ENCODE measurements around the gene TAP1.
"Not testable (repeated sequence)": the region's sequence is repeated elsewhere in the genome, so short reads cannot be mapped to it uniquely, and the experiment has no call there.

Gene TAP1

GRCh38 chr6:32879691-32880090, 26.2 kb upstream of the TAP1 start:
- DNase-seq (ENCODE audit: low spot score in 2 of 2) (no peak), ATAC-seq (ENCODE audit: low read depth) (no peak)
- Mint-ChIP-seq H3K9me3 (no peaks in the 10 kb centered on the region), H3K36me3 (peaks cover 3% of the 10 kb centered on the region), H3K27ac (no peak overlapping the region), H3K27me3 (peaks cover 8% of the 10 kb centered on the region), H3K4me1 (peaks cover 18% of the 10 kb centered on the region), H3K4me3 (peak overlapping the region; percentile 82)

- Mint-ChIP-seq H3K36me3 (peaks cover 3% of the 10 kb centered on the region), H3K4me1 (peaks cover 19% of the 10 kb centered on the region), H3K9me3 (no peaks in the 10 kb centered on the region), H3K27ac (no peak overlapping the region), H3K27me3 (peaks cover 8% of the 10 kb centered on the region), H3K4me3 (no peak overlapping the region)
- no peak for ATAC-seq (ENCODE audit: low read depth)
- DNase-seq (ENCODE audit: low spot score in 2 of 2) = no peak
Observed at GRCh38 chr6:32876603-32877002, 23.1 kb upstream of the TAP1 start.

- not testable (repeated sequence) for H3K36me3 Mint-ChIP-seq; H3K4me3 Mint-ChIP-seq; H3K9me3 Mint-ChIP-seq; DNase-seq (ENCODE audit: low spot score in 2 of 2); H3K27ac Mint-ChIP-seq; H3K4me1 Mint-ChIP-seq; H3K27me3 Mint-ChIP-seq; ATAC-seq (ENCODE audit: low read depth)
Observed at GRCh38 chr6:32873947-32874346, 20.4 kb upstream of the TAP1 start.

- peak; percentile 83 to 88 for DNase-seq (ENCODE audit: low spot score in 2 of 2)
- H3K27me3 Mint-ChIP-seq = no peaks in the 10 kb centered on the region
- peaks cover 23% of the 10 kb centered on the region for H3K4me1 Mint-ChIP-seq
- ATAC-seq (ENCODE audit: low read depth) = peak; percentile 66
- no peak overlapping the region for H3K4me3 Mint-ChIP-seq
- H3K36me3 Mint-ChIP-seq = no peaks in the 10 kb centered on the region
- H3K27ac Mint-ChIP-seq = no peak overlapping the region
- no peaks in the 10 kb centered on the region for H3K9me3 Mint-ChIP-seq
Observed at GRCh38 chr6:32868257-32868788, 14.8 kb upstream of the TAP1 start.

GRCh38 chr6:32867554-32868256, 14.2 kb upstream of the TAP1 start:
- H3K27me3 Mint-ChIP-seq = no peaks in the 10 kb centered on the region
- DNase-seq (ENCODE audit: low spot score in 2 of 2) (no peak), ATAC-seq (ENCODE audit: low read depth) (peak; percentile 33)
- peak overlapping the region; percentile 67 for H3K4me3 Mint-ChIP-seq
- H3K4me1 Mint-ChIP-seq = peaks cover 24% of the 10 kb centered on the region
- H3K36me3 Mint-ChIP-seq = no peaks in the 10 kb centered on the region
- no peaks in the 10 kb centered on the region for H3K9me3 Mint-ChIP-seq
- H3K27ac Mint-ChIP-seq = peak overlapping the region; percentile 89

GRCh38 chr6:32867022-32867477, 13.5 kb upstream of the TAP1 start:
- ATAC-seq (ENCODE audit: low read depth) = peak; percentile 72
- H3K4me1 Mint-ChIP-seq = peaks cover 25% of the 10 kb centered on the region
- H3K9me3 Mint-ChIP-seq = no peaks in the 10 kb centered on the region
- H3K36me3 Mint-ChIP-seq = no peaks in the 10 kb centered on the region
- no peaks in the 10 kb centered on the region for H3K27me3 Mint-ChIP-seq
- peak overlapping the region; percentile 89 for H3K27ac Mint-ChIP-seq
- peak in 1 of 2 donors; percentile 24 for DNase-seq (ENCODE audit: low spot score in 2 of 2)
- peak overlapping the region; percentile 67 for H3K4me3 Mint-ChIP-seq

- no peak overlapping the region for H3K4me3 Mint-ChIP-seq
- H3K9me3 Mint-ChIP-seq = no peaks in the 10 kb centered on the region
- DNase-seq (ENCODE audit: low spot score in 2 of 2) (no peak), ATAC-seq (ENCODE audit: low read depth) (no peak)
- peaks cover 2% of the 10 kb centered on the region for H3K36me3 Mint-ChIP-seq
- peak overlapping the region; percentile 89 for H3K27ac Mint-ChIP-seq
- H3K4me1 Mint-ChIP-seq = peaks cover 25% of the 10 kb centered on the region
- H3K27me3 Mint-ChIP-seq = no peaks in the 10 kb centered on the region
Observed at GRCh38 chr6:32865724-32866443, 12.4 kb upstream of the TAP1 start.

- H3K4me3 Mint-ChIP-seq = no peak overlapping the region
Observed at GRCh38 chr6:32862725-32863124, 9.2 kb upstream of the TAP1 start.

GRCh38 chr6:32860674-32861073, 7.2 kb upstream of the TAP1 start:
- Mint-ChIP-seq H3K36me3 (peaks cover 39% of the 10 kb centered on the region), H3K27ac (peak overlapping the region; percentile 75), H3K27me3 (no peaks in the 10 kb centered on the region), H3K4me1 (peaks cover 27% of the 10 kb centered on the region), H3K4me3 (no peak overlapping the region), H3K9me3 (no peaks in the 10 kb centered on the region)
- DNase-seq (ENCODE audit: low spot score in 2 of 2) (no peak), ATAC-seq (ENCODE audit: low read depth) (no peak)

More at GRCh38 chr6:32862725-32863124, 9.2 kb upstream of the TAP1 start:
- ATAC-seq (ENCODE audit: low read depth) = no peak
- peaks cover 34% of the 10 kb centered on the region for H3K4me1 Mint-ChIP-seq
- no peaks in the 10 kb centered on the region for H3K9me3 Mint-ChIP-seq
- peaks cover 24% of the 10 kb centered on the region for H3K36me3 Mint-ChIP-seq
- no peak overlapping the region for H3K27ac Mint-ChIP-seq
- no peaks in the 10 kb centered on the region for H3K27me3 Mint-ChIP-seq
- DNase-seq (ENCODE audit: low spot score in 2 of 2) = no peak

- peaks cover 44% of the 10 kb centered on the region for H3K36me3 Mint-ChIP-seq
- no peaks in the 10 kb centered on the region for H3K9me3 Mint-ChIP-seq
- peaks cover 30% of the 10 kb centered on the region for H3K4me1 Mint-ChIP-seq
- no peaks in the 10 kb centered on the region for H3K27me3 Mint-ChIP-seq
- H3K4me3 Mint-ChIP-seq = peak overlapping the region; percentile 72
- DNase-seq (ENCODE audit: low spot score in 2 of 2) (no peak), ATAC-seq (ENCODE audit: low read depth) (no peak)
- H3K27ac Mint-ChIP-seq = peak overlapping the region; percentile 86
Observed at GRCh38 chr6:32858194-32858593, 4.7 kb upstream of the TAP1 start.

GRCh38 chr6:32857156-32857891, 3.8 kb upstream of the TAP1 start:
- H3K4me1 Mint-ChIP-seq = peaks cover 28% of the 10 kb centered on the region
- H3K27me3 Mint-ChIP-seq = no peaks in the 10 kb centered on the region
- H3K27ac Mint-ChIP-seq = no peak overlapping the region
- peaks cover 44% of the 10 kb centered on the region for H3K36me3 Mint-ChIP-seq
- no peak for ATAC-seq (ENCODE audit: low read depth)
- H3K4me3 Mint-ChIP-seq = peak overlapping the region; percentile 49
- DNase-seq (ENCODE audit: low spot score in 2 of 2) = no peak
- no peaks in the 10 kb centered on the region for H3K9me3 Mint-ChIP-seq

GRCh38 chr6:32855467-32856174, 2.1 kb upstream of the TAP1 start:
- H3K27me3 Mint-ChIP-seq = no peaks in the 10 kb centered on the region
- DNase-seq (ENCODE audit: low spot score in 2 of 2) (no peak), ATAC-seq (ENCODE audit: low read depth) (no peak)
- peak overlapping the region; percentile 100 for H3K27ac Mint-ChIP-seq
- H3K9me3 Mint-ChIP-seq = no peaks in the 10 kb centered on the region
- H3K36me3 Mint-ChIP-seq = peaks cover 48% of the 10 kb centered on the region
- peak overlapping the region; percentile 100 for H3K4me3 Mint-ChIP-seq
- peaks cover 40% of the 10 kb centered on the region for H3K4me1 Mint-ChIP-seq

- Mint-ChIP-seq H3K27me3 (no peaks in the 10 kb centered on the region), H3K4me3 (peak overlapping the region; percentile 100), H3K4me1 (peaks cover 46% of the 10 kb centered on the region)
Observed at GRCh38 chr6:32854376-32855178, 1.1 kb upstream of the TAP1 start.

More at GRCh38 chr6:32854376-32855178, 1.1 kb upstream of the TAP1 start:
- Mint-ChIP-seq H3K9me3 (no peaks in the 10 kb centered on the region), H3K36me3 (peaks cover 51% of the 10 kb centered on the region), H3K27ac (peak overlapping the region; percentile 100)
- DNase-seq (ENCODE audit: low spot score in 2 of 2) (peak in 1 of 2 donors; percentile 43), ATAC-seq (ENCODE audit: low read depth) (peak; percentile 36)

Measured in memory B cell (primary cell).